Adrenal gland (tissue), 5 donors: ENCODE data around the gene TM2D1.

Experiments used
- POLR2A ChIP-seq, 2 donors: fragments of 450-650 bp; IDR thresholded peaks; one replicate each; pipeline ENCODE4 v1.6.1; 2017; ENCODE audit warnings: antibody characterized with exemption in 2 of 2, mild to moderate bottlenecking in 2 of 2, moderate library complexity in 1 of 2
- TF ChIP-seq, protein P1 (sequence below), 6 experiments: fragments of 450-650 bp in 4 of 6; fragments of 200-600 bp in 2 of 6; sonication (generic) in 1 of 6; IDR thresholded peaks; 1 replicate in 5 of 6; 2 replicates in 1 of 6; pipeline versions ENCODE4 v1.5.1 to v1.8.0; 2016 to 2021; ENCODE audit warnings: antibody characterized with exemption in 6 of 6, mild to moderate bottlenecking in 2 of 6, moderate library complexity in 1 of 6
- donor health status: DM: no; HTN: no; CAD: no.

GRCh38 chr1:61638911-61639605 lies 85.9 kb downstream of the TM2D1 start:
- TF ChIP-seq, protein P1, sequence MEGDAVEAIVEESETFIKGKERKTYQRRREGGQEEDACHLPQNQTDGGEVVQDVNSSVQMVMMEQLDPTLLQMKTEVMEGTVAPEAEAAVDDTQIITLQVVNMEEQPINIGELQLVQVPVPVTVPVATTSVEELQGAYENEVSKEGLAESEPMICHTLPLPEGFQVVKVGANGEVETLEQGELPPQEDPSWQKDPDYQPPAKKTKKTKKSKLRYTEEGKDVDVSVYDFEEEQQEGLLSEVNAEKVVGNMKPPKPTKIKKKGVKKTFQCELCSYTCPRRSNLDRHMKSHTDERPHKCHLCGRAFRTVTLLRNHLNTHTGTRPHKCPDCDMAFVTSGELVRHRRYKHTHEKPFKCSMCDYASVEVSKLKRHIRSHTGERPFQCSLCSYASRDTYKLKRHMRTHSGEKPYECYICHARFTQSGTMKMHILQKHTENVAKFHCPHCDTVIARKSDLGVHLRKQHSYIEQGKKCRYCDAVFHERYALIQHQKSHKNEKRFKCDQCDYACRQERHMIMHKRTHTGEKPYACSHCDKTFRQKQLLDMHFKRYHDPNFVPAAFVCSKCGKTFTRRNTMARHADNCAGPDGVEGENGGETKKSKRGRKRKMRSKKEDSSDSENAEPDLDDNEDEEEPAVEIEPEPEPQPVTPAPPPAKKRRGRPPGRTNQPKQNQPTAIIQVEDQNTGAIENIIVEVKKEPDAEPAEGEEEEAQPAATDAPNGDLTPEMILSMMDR (IDR thresholded peaks at IDR 0.05) = no peak
- no peak for TF ChIP-seq POLR2A (IDR thresholded peaks at IDR 0.05)
